CD14-positive monocyte (primary cell): Measurements from ENCODE around the gene NCOA5. TPM values are rescaled to one million over a fixed set of nuclear protein-coding genes. Genes with fewer than 3 reads are reported as not detected.

ENCODE experiments used
- DNase-seq, 3 donors: peaks; one replicate each; pipeline ENCODE4 v3.0.0-alpha.2; 2011 to 2022
- H2AFZ ChIP-seq: 2 replicates; pipeline ENCODE4 v1.6.0; 2012; ENCODE audit warnings: mild to moderate bottlenecking, low read depth, low read length, inconsistent platforms; ENCODE audit not compliant: insufficient read depth, poor library complexity, severe bottlenecking
- H3K27ac ChIP-seq, 2 donors: 1 replicate in 1 of 2; 2 replicates in 1 of 2; pipeline ENCODE4 v1.5.1; 2012 to 2013; ENCODE audit warnings: low read length in 2 of 2, control low read depth in 1 of 2, inconsistent platforms in 1 of 2, low read depth in 1 of 2, mild to moderate bottlenecking in 1 of 2
- H3K27me3 ChIP-seq, 2 donors: one replicate each; pipeline versions ENCODE4 v1.6.0 to v1.6.1; 2011 to 2013; ENCODE audit warnings: low read length in 2 of 2; ENCODE audit not compliant: control insufficient read depth in 2 of 2, insufficient read depth in 2 of 2
- H3K36me3 ChIP-seq, 2 donors: replicated peaks in 1 of 2; 1 replicate in 1 of 2; 2 replicates in 1 of 2; pipeline versions ENCODE4 v1.5.1 to v1.6.1; 2012 to 2013; ENCODE audit warnings: low read length in 2 of 2, control low read depth in 1 of 2, inconsistent platforms in 1 of 2, mild to moderate bottlenecking in 1 of 2; ENCODE audit not compliant: insufficient read depth in 2 of 2, control insufficient read depth in 1 of 2
- H3K4me1 ChIP-seq, 2 donors: 1 replicate in 1 of 2; 2 replicates in 1 of 2; pipeline versions ENCODE4 v1.5.1 to v1.6.1; 2012 to 2013; ENCODE audit warnings: low read length in 2 of 2, control low read depth in 1 of 2, inconsistent platforms in 1 of 2, mild to moderate bottlenecking in 1 of 2, moderate library complexity in 1 of 2; ENCODE audit not compliant: insufficient read depth in 2 of 2, control insufficient read depth in 1 of 2
- H3K4me2 ChIP-seq: replicated peaks from 2 replicates; pipeline ENCODE3; 2012; ENCODE audit warnings: low read length, moderate library complexity, mild to moderate bottlenecking; ENCODE audit not compliant: poor library complexity, severe bottlenecking; ENCODE audit errors: extremely low read depth
- H3K4me3 ChIP-seq, 3 experiments: fragments of 200-600 bp in 1 of 3; sonication (generic) in 1 of 3; replicated peaks in 1 of 3; 1 replicate in 2 of 3; 2 replicates in 1 of 3; pipeline ENCODE4 v1.5.1; 2011 to 2013; ENCODE audit warnings: low read length in 3 of 3, mild to moderate bottlenecking in 3 of 3, control low read depth in 2 of 3, low read depth in 2 of 3, inconsistent platforms in 1 of 3, moderate library complexity in 1 of 3
- H3K79me2 ChIP-seq: 2 replicates; pipeline ENCODE4 v1.6.0; 2012; ENCODE audit warnings: mild to moderate bottlenecking, control low read depth, inconsistent platforms, low read length, moderate library complexity; ENCODE audit not compliant: insufficient read depth
- H3K9ac ChIP-seq: 2 replicates; pipeline ENCODE4 v1.6.0; 2017; ENCODE audit warnings: low read length, mild to moderate bottlenecking; ENCODE audit not compliant: insufficient read depth, poor library complexity, severe bottlenecking
- H3K9me3 ChIP-seq, 2 donors: replicated peaks in 1 of 2; 1 replicate in 1 of 2; 2 replicates in 1 of 2; pipeline versions ENCODE4 v1.5.1 to v1.6.1; 2012 to 2013; ENCODE audit warnings: low read length in 2 of 2, control low read depth in 1 of 2; ENCODE audit not compliant: control insufficient read depth in 1 of 2, insufficient read depth in 1 of 2
- H4K20me1 ChIP-seq: 2 replicates; pipeline ENCODE4 v1.6.0; 2012; ENCODE audit warnings: mild to moderate bottlenecking, low read length, control low read depth, moderate library complexity; ENCODE audit not compliant: insufficient read depth
- H3K27ac Mint-ChIP-seq, 7 donors: one replicate each; pipeline ENCODE4 v1.8.0; 2020; ENCODE audit warnings: mild to moderate bottlenecking in 7 of 7, mixed read lengths in 7 of 7, moderate library complexity in 6 of 7, inconsistent platforms in 2 of 7
- H3K27me3 Mint-ChIP-seq, 3 donors: one replicate each; pipeline ENCODE4 v1.8.0; 2021 to 2022; ENCODE audit warnings: low read depth in 3 of 3, mild to moderate bottlenecking in 3 of 3, mixed read lengths in 3 of 3, moderate library complexity in 3 of 3, inconsistent platforms in 1 of 3
- H3K36me3 Mint-ChIP-seq, 2 donors: one replicate each; pipeline ENCODE4 v1.8.0; 2020; ENCODE audit warnings: mixed read lengths in 2 of 2, inconsistent platforms in 1 of 2, mild to moderate bottlenecking in 1 of 2
- H3K4me1 Mint-ChIP-seq: one replicate; pipeline ENCODE4 v1.8.0; 2020; ENCODE audit warnings: mild to moderate bottlenecking, mixed read lengths
- H3K4me3 Mint-ChIP-seq, 2 donors: one replicate each; pipeline ENCODE4 v1.8.0; 2020; ENCODE audit warnings: mild to moderate bottlenecking in 2 of 2, mixed read lengths in 2 of 2, moderate library complexity in 1 of 2
- H3K9me3 Mint-ChIP-seq, 7 donors: one replicate each; pipeline ENCODE4 v1.8.0; 2020 to 2022; ENCODE audit warnings: mixed read lengths in 7 of 7, mild to moderate bottlenecking in 6 of 7, moderate library complexity in 6 of 7, inconsistent platforms in 2 of 7
- CTCF ChIP-seq: fragments of 200-600 bp; IDR thresholded peaks from one replicate; pipeline ENCODE4 v1.8.0; 2022; ENCODE audit warnings: antibody characterized with exemption, mild to moderate bottlenecking
- WGBS: methylation state at CpG from one replicate; pipeline ENCODE4 v1.1.5; 2013; ENCODE audit warnings: missing lambda C conversion rate; ENCODE audit not compliant: insufficient coverage; 5-methylcytosine and 5-hydroxymethylcytosine counted together
- intact Hi-C, 2 donors: fragments of 100-400 bp; cut with micrococcal nuclease; formaldehyde crosslinking; loops; one replicate each; pipeline versions ENCODE4 v1.15.0 to v1.15.1; 2023
- polyA plus RNA-seq, 3 donors: library from polyadenylated mRNA; depleted of rRNA in 1 of 3; unstranded in 2 of 3; stranded (reverse) in 1 of 3; fragments of 300-500 nt in 2 of 3; fragments of >200 nt in 1 of 3; fragmentation: Illumina TruSeq in 2 of 3; gene quantifications; 1 replicate in 2 of 3; 2 replicates in 1 of 3; pipeline ENCODE4 v1.2.3, GENCODE V29; 2012 to 2021

The NCOA5 gene
- polyA plus RNA-seq, 3 donors = 4.5 to 10.2 (median 6.0) TPM

- Histone ChIP-seq H3K4me3 (peak overlapping the region in 2 of 3 experiments; percentile 33 to 78), H4K20me1 (peaks cover 72% of the 10 kb centered on the region), H3K4me1 (peaks cover 38 to 53% of the 10 kb centered on the region in 2 donors), H3K27me3 (peaks cover 18 to 26% of the 10 kb centered on the region in 2 donors), H3K36me3 (peaks cover 28% of the 10 kb centered on the region in 2 donors), H3K79me2 (no peaks in the 10 kb centered on the region), H3K4me2 (peak overlapping the region; percentile 85), H3K27ac (no peak overlapping the region), H3K9ac (peak overlapping the region; percentile 25), H2AFZ (peak overlapping the region; percentile 71), H3K9me3 (peaks cover 0 to 4% of the 10 kb centered on the region in 2 donors)
- Mint-ChIP-seq H3K27me3 (peaks cover 31 to 50% (median 38%) of the 10 kb centered on the region in 3 donors), H3K36me3 (peaks cover 36 to 38% of the 10 kb centered on the region in 2 donors), H3K4me3 (peak overlapping the region; percentile 84 to 95), H3K9me3 (peaks cover 0 to 8% (median 0%) of the 10 kb centered on the region in 7 donors), H3K27ac (peak overlapping the region in 1 of 7 donors; percentile 5), H3K4me1 (peaks cover 52% of the 10 kb centered on the region)
- intact Hi-C loops = no loop called here
- no peak for DNase-seq
- 23% methylated on average over 33 of the region's 35 CpGs for WGBS
- no peak for TF ChIP-seq CTCF
Observed at GRCh38 chr20:46058599-46059281, 31.0 kb downstream of the NCOA5 start.

- peak overlapping the region; percentile 84 to 95 for H3K4me3 Mint-ChIP-seq
- peak; percentile 44 for TF ChIP-seq CTCF
- Histone ChIP-seq H2AFZ (peak overlapping the region; percentile 71), H3K9ac (peak overlapping the region; percentile 25), H3K27ac (no peak overlapping the region), H3K4me2 (peak overlapping the region; percentile 85), H3K9me3 (peaks cover 0 to 4% of the 10 kb centered on the region in 2 donors), H3K4me1 (peaks cover 38 to 53% of the 10 kb centered on the region in 2 donors), H4K20me1 (peaks cover 65% of the 10 kb centered on the region), H3K27me3 (peaks cover 18 to 26% of the 10 kb centered on the region in 2 donors), H3K4me3 (peak overlapping the region; percentile 8 to 78 (median 33)), H3K36me3 (peaks cover 21% of the 10 kb centered on the region in 2 donors), H3K79me2 (no peaks in the 10 kb centered on the region)
- peak; percentile 65 to 72 (median 66) for DNase-seq
- H3K27ac Mint-ChIP-seq = peak overlapping the region in 2 of 7 donors; percentile 5 to 61
- H3K36me3 Mint-ChIP-seq = peaks cover 29 to 31% of the 10 kb centered on the region in 2 donors
- intact Hi-C loops = no loop called here
- WGBS = 5% methylated on average over 42 of the region's 66 CpGs
- H3K27me3 Mint-ChIP-seq = peaks cover 34 to 53% (median 38%) of the 10 kb centered on the region in 3 donors
- peaks cover 52% of the 10 kb centered on the region for H3K4me1 Mint-ChIP-seq
- peaks cover 0 to 8% (median 0%) of the 10 kb centered on the region in 7 donors for H3K9me3 Mint-ChIP-seq
Observed at GRCh38 chr20:46057856-46058598, 31.7 kb downstream of the NCOA5 start.
